Body of pancreas (tissue), 4 donors: ENCODE results near the gene YWHAB. TPM values are rescaled to one million over a fixed set of nuclear protein-coding genes. Genes with fewer than 3 reads are reported as not detected.

Experiments
- ATAC-seq: fragments of 150-250 bp; one replicate; pipeline ENCODE4 v1.9.1; 2016
- DNase-seq, 4 donors: peaks; one replicate each; pipeline ENCODE4 v3.0.0-alpha.2; 2019
- H3K27ac ChIP-seq, 4 donors: fragments of 200-600 bp; sonication (generic); 1 replicate in 3 of 4; 2 replicates in 1 of 4; pipeline versions ENCODE4 v1.5.1 to v1.6.1; 2016 to 2019; ENCODE audit warnings: mild to moderate bottlenecking in 1 of 4, mixed read lengths in 1 of 4, moderate library complexity in 1 of 4
- H3K27me3 ChIP-seq, 2 donors: fragments of 200-600 bp; sonication (generic); one replicate each; pipeline ENCODE4 v1.6.0; 2016; ENCODE audit warnings: mild to moderate bottlenecking in 1 of 2
- H3K36me3 ChIP-seq, 2 donors: fragments of 200-600 bp; sonication (generic); replicated peaks in 1 of 2; 2 replicates each; pipeline ENCODE4 v1.5.1; 2016; ENCODE audit warnings: low read depth in 2 of 2; ENCODE audit not compliant: insufficient read depth in 1 of 2
- H3K4me1 ChIP-seq: fragments of 200-600 bp; sonication (generic); one replicate; pipeline ENCODE4 v1.6.0; 2016
- H3K4me3 ChIP-seq, 2 donors: fragments of 200-600 bp; sonication (generic); 1 replicate in 1 of 2; 2 replicates in 1 of 2; pipeline ENCODE4 v1.5.1; 2016 to 2019
- H3K9me3 ChIP-seq, 3 donors: fragments of 200-600 bp; sonication (generic); 1 replicate in 2 of 3; 2 replicates in 1 of 3; pipeline ENCODE4 v1.5.1; 2016
- POLR2A ChIP-seq, 3 donors: fragments of 450-650 bp; IDR thresholded peaks; one replicate each; pipeline ENCODE4 v1.6.1; 2016; ENCODE audit warnings: antibody characterized with exemption in 3 of 3, mild to moderate bottlenecking in 2 of 3
- WGBS, 2 donors: methylation state at CpG; one replicate each; pipeline ENCODE4 v1.1.5; 2017; 5-methylcytosine and 5-hydroxymethylcytosine counted together
- intact Hi-C: fragments of 100-400 bp; cut with DNase I; formaldehyde crosslinking; loops from one replicate; pipeline ENCODE4 v1.15.1; 2023
- total RNA-seq, 2 donors: library from RNA; depleted of rRNA; stranded (reverse); fragments of >200 nt; gene quantifications; one replicate each; pipeline ENCODE4 v1.1.0, GENCODE V29; 2016
- TF ChIP-seq, protein P1 (sequence below), 7 experiments: fragments of 450-650 bp in 4 of 7; fragments of 200-600 bp in 3 of 7; sonication (generic) in 3 of 7; IDR thresholded peaks; one replicate each; pipeline ENCODE4 v1.5.1; 2016 to 2019; ENCODE audit warnings: antibody characterized with exemption in 7 of 7

Gene YWHAB
- total RNA-seq, 2 donors from 2014 or later: 49.3 to 64.9 TPM

DNA sequence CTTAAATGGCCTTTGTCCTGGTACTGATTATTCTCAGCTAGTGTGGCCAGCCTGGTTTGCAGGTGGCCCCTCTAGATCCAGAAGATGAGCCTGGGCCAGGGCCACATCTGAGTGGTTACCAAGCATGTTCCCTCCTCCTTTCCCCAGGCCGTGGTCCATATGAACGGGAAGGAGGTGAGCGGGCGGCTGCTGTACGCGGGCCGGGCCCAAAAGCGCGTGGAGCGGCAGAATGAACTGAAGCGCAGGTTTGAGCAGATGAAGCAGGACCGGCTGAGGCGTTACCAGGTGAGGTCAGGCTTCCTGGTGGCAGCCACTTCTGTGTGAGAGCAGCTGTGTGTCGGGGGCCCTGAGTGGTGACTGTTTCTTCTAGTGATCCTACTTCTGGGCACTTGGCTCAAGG is 35.9 kb downstream of the YWHAB start:
- H3K9me3 ChIP-seq: no peaks in the 10 kb centered on the region
- H3K36me3 ChIP-seq: peaks cover 5 to 6% of the 10 kb centered on the region in 2 donors
- no peak overlapping the region for H3K27ac ChIP-seq
- intact Hi-C loops: no loop called here
- TF ChIP-seq, protein P1, sequence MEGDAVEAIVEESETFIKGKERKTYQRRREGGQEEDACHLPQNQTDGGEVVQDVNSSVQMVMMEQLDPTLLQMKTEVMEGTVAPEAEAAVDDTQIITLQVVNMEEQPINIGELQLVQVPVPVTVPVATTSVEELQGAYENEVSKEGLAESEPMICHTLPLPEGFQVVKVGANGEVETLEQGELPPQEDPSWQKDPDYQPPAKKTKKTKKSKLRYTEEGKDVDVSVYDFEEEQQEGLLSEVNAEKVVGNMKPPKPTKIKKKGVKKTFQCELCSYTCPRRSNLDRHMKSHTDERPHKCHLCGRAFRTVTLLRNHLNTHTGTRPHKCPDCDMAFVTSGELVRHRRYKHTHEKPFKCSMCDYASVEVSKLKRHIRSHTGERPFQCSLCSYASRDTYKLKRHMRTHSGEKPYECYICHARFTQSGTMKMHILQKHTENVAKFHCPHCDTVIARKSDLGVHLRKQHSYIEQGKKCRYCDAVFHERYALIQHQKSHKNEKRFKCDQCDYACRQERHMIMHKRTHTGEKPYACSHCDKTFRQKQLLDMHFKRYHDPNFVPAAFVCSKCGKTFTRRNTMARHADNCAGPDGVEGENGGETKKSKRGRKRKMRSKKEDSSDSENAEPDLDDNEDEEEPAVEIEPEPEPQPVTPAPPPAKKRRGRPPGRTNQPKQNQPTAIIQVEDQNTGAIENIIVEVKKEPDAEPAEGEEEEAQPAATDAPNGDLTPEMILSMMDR (IDR thresholded peaks at IDR 0.05): no peak
- no peak for TF ChIP-seq POLR2A (IDR thresholded peaks at IDR 0.05)
- H3K4me3 ChIP-seq: no peak overlapping the region
- DNase-seq (no peak), ATAC-seq (no peak)
- 95 to 96% methylated on average over 14 of the region's 14 CpGs for WGBS, 2 donors
- no peaks in the 10 kb centered on the region for H3K27me3 ChIP-seq
- H3K4me1 ChIP-seq: no peaks in the 10 kb centered on the region

DNA sequence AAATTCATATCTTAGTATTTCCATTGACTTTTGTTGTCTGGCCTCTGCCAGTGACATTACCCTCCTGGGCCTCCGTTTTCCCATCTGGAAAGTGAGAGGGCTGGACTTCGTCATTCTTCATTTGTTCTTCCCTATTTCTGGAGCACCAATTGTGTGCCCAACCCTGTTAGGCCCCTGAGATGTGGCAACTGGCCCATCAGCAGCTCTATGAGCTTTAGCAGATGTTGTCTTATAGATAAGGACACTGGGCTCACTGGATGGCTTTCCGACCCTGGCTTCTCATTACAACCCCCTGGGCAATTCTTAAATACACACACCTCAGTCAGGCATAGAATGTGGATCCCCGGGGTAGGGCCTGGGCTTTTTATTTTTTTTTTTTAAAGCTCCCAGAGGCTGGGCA is 39.0 kb downstream of the YWHAB start:
- DNase-seq (no peak), ATAC-seq (no peak)
- Histone ChIP-seq H3K4me3 (no peak overlapping the region), H3K27me3 (no peaks in the 10 kb centered on the region), H3K36me3 (peaks cover 3 to 5% of the 10 kb centered on the region in 2 donors), H3K9me3 (no peaks in the 10 kb centered on the region), H3K27ac (no peak overlapping the region), H3K4me1 (no peaks in the 10 kb centered on the region)
- 79 to 87% methylated on average over 4 of the region's 4 CpGs for WGBS, 2 donors
- intact Hi-C loops: no loop called here
- TF ChIP-seq, protein P1 (IDR thresholded peaks at IDR 0.05): no peak
- TF ChIP-seq POLR2A (IDR thresholded peaks at IDR 0.05): no peak

DNA sequence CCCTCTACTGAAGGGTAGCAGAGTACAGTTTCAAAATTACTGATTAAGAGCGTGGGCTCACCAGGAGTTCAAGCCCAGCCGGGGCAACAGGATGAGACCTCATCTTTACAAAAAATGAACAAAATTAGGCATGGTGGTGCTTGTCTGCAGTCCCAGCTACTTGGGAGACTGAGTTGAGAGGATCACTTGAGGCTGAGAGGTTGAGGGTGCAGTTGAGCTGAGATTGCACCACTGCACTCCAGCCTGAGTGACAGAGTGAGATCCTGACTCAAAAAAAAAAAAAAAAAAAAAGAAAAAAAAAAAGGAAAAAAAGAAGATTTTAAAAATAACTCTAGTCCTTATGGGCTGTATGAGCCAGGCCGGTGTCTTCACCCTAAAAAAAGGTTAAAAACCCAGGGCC is 43.1 kb downstream of the YWHAB start:
- H3K27ac ChIP-seq: no peak overlapping the region
- no peaks in the 10 kb centered on the region for H3K9me3 ChIP-seq
- no peak overlapping the region for H3K4me3 ChIP-seq
- peaks cover 0 to 5% of the 10 kb centered on the region in 2 donors for H3K36me3 ChIP-seq
- no peaks in the 10 kb centered on the region for H3K27me3 ChIP-seq
- intact Hi-C loops: no loop called here
- 74% methylated on average over 3 of the region's 3 CpGs for WGBS, 2 donors
- DNase-seq (no peak), ATAC-seq (no peak)
- TF ChIP-seq, protein P1 (IDR thresholded peaks at IDR 0.05): no peak
- no peak for TF ChIP-seq POLR2A (IDR thresholded peaks at IDR 0.05)
- no peaks in the 10 kb centered on the region for H3K4me1 ChIP-seq

DNA sequence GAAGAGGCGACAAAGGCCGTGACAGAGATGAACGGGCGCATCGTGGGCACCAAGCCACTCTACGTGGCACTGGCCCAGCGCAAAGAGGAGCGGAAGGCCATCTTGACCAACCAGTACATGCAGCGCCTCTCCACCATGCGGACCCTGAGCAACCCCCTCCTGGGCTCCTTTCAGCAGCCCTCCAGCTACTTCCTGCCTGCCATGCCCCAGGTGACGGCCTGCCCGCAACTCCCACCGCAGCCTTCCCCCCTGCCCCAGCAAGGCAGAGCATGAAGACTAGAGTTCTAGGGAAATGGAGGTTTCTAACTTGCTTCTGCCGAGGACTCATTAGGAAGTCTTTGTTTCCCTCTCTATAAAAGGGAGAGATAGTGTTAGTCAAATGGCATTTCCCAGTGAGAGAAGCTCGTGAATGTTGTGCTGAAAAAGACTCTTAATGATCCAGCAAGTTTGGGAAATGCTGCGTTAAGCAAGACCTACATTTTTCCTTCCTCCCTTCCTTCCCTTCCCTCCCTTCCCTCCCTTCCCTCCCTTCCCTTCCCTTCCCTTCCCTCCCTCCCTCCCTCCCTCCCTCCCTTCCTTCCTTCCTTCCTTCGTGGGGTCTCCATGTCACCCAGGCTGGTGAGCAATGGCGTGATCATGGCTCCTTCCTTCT is 45.1 kb downstream of the YWHAB start:
- H3K4me1 ChIP-seq: no peaks in the 10 kb centered on the region
- no peak for DNase-seq
- no peak for ATAC-seq
- H3K27me3 ChIP-seq: no peaks in the 10 kb centered on the region
- TF ChIP-seq POLR2A (IDR thresholded peaks at IDR 0.05): no peak
- intact Hi-C loops: no loop called here
- H3K4me3 ChIP-seq: no peak overlapping the region
- WGBS, 2 donors: 94% methylated on average over 16 to 18 of the region's 18 CpGs
- no peak overlapping the region for H3K27ac ChIP-seq
- no peaks in the 10 kb centered on the region for H3K9me3 ChIP-seq
- H3K36me3 ChIP-seq: no peaks in the 10 kb centered on the region

DNA sequence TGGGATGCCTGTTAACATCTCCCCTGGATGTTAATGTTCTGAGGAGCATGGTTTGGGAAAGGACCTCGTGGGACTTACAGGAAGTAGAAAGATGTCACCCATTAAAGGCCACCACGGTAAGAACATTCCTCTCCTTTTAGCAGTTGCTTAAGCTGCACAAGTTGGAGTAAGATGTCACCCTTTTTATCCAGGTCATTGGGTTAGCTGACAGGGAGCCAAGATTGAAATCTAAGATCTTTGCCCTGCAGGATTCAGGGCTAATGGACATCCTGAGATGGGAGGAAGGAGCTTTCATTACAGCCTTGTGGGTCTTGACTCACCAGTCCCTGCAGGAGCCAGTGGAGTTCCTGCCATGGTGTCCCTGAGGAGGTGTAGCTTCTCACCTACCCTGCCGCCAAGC is 46.4 kb downstream of the YWHAB start:
- no peak for DNase-seq
- H3K27me3 ChIP-seq: no peaks in the 10 kb centered on the region
- no peak overlapping the region for H3K27ac ChIP-seq
- WGBS, 2 donors: 78 to 81% methylated on average over 2 to 3 of the region's 3 CpGs
- H3K9me3 ChIP-seq: no peaks in the 10 kb centered on the region
- H3K4me3 ChIP-seq: no peak overlapping the region
- H3K36me3 ChIP-seq: no peaks in the 10 kb centered on the region
- ATAC-seq: no peak
- TF ChIP-seq, protein P1 (IDR thresholded peaks at IDR 0.05): no peak
- TF ChIP-seq POLR2A (IDR thresholded peaks at IDR 0.05): no peak
- intact Hi-C loops: no loop called here
- H3K4me1 ChIP-seq: no peaks in the 10 kb centered on the region
